ENCODE data around the gene OR8G5.

Gene OR8G5

DNA sequence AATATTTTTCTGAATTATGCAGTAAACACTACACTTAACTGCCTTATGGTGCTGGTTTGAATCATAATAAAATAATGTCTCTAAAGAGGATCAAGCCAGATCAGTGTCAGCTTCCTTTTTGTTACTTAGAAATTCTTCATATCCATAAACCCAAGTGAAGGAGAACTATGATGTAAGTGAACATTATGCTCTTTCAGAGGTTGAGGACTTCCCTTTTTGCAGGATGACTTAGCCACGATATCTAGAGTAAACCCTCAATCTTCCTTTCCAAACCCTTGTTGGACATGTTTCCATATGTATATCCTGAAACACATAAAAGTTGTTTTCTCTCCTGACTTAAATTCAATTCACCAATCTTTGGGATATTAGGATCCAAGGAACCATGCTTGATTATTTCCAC is 38.5 kb downstream of the OR8G5 start:
- DNase-seq, result no peak

DNA sequence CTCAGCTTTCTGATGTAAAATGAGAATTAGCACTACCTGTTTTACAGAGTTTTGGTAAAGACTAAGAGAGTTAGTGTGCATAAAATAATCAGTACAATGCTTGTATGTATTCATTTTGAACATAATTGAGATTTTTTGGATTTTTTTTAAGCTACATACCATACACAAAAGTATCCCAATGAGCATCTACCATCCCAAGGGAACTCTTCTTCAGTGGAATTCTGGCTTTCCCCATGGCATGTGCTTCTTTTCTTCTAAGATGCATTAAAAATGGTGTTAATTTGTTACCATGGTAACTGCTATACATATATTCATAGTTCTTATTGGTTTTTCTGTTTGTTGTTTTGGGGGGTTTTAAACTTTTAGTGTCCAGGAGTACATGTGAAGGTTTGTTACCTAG is 39.8 kb downstream of the OR8G5 start:
- DNase-seq, result no peak

DNA sequence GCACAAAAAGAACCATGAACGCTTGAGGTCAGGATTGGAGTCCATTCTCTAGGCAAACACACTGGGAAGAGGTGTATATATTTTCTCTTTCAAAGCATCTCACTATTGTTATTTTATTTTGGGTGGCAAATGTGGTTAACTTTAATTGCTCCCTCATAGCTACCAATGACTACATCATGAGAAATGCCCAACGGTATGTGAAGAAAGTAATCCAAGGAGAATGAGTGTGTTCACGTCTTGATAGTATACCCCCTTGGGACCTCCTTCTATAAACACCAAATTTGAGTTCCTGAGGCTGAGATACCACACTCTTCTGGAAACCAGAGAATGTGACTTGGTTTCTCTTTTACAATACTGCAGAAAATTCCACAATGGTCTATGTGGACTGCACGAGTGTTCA is 41.7 kb downstream of the OR8G5 start:
- DNase-seq, result no peak

DNA sequence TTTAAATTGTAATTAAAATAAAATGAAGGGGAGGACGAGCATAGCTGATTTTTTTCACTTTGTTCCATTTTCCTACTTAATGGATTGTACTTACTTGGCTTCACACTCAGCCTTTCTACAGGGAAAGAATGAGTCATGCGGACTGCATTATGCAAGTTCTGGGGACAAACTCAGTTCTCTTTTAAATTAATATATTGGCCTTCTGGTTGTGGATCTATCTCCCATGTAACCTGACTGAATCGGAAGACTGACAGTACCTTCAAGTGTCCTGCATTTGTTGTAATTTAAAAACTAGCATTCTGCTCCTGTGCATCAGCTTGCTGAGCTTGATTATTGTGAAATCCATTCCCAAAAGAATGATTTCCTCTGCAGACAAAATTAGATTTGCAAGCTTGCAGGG is 45.4 kb downstream of the OR8G5 start:
- DNase-seq, result no peak

DNA sequence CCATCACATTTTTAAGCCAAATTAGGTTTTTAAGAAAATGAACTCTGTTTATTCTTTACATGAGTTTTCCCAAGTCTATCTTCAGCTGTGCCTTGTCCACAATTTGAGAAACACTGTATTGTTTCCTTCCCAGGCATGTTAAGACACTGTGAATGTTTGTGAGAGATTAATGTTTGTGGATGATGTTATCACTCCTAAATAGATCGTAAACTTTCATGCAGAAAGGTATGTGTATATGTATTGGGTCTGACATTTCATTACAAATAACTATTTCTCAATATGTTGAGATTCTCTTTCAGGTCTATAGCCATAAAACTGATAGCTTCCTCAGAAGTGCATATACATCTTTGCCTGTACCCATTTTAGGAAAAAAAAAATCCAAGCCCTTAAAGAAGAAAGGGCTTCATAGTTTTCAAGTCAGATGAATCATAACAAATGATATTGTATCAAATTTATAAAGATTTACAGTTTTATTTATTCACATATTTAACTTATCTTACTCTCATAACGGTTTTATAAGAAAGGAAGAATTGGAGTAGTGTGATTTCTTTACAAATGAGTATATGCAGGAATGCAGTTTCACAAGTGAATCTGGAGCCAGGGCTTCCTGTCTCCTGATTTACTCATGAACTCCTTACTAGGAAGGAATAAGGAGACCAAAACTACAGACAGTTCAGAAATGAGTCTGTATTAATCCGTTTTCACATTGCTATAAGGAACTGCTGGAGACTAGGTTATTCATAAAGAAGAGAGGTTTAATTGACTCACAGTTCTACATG is 46.4 kb downstream of the OR8G5 start:
- no peak for DNase-seq

DNA sequence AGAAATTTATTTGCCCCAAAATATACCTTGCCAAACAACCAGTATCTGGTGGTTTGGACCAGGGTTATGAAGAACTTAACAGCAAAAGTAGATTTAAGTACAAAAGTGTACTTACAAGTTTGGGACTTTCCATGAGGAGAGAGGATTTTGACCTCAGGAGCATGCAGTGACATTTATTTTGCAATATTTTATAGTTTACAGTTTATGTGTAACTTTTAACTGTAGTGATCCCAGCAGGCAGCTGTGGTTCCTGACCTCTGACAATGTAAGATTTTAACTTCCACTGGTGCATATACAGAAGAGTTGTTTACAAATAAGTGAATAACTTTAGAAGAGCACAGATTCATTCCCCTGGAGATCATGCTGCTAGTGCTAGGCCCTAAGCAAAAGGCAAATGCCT is 50.9 kb downstream of the OR8G5 start:
- no peak for DNase-seq

DNA sequence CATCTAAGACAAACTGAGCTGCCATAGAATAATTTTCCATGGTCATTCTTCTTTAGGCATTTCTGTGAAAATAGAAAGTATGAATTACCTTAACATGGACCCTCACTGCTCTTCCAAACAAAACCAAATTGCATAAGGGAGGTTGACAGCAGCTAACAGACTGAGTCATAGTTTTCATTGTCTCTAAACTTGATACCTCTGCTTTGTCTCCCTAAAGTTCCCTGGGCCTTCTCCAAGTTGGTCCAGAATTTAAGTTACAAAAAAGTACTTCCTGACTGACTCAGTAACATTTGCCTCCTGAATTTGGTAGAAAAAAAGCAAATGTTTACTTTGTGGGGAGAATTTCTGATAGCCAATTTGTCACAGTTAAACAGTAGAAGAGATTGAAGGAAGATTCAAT is 54.5 kb downstream of the OR8G5 start:
- no peak for DNase-seq

DNA sequence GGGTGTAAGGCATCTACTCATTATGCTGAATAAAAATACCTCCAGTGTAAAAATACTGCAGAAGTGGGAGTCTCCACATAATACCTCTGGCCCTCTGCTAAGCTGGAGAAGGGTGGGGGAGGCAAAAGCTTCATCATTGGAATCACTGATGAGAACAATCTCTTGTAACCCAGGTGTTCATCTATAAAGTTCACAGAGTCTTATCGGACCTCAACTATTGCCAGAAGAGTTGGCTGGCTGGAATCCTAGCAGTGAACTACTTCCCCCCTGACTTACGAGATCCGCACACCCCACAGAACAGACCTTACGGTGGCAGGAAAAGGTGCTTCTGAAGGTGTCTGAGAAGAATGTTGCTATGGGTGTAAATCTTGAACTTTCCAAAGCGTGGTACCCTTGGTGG is 55.1 kb downstream of the OR8G5 start:
- DNase-seq, result no peak

DNA sequence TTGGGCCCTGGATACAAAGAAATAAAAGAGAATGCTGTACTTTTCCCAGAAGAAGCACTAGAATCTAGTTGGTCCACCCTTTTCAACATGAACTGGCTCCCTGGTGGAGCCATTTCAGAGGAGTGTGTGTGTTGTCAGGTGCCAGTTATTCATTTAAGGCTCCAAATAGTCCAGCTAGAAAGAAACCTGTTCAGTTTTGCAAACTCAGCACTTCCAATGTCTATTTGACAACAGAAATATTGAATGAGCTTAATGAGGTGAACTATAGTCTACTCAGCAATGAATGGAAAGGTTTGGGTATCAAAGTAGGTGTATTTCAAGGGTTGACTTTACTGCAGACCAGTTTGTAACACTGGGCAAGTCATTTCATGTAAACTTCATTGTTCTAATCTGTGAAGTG is 55.5 kb downstream of the OR8G5 start:
- DNase-seq, result no peak

DNA sequence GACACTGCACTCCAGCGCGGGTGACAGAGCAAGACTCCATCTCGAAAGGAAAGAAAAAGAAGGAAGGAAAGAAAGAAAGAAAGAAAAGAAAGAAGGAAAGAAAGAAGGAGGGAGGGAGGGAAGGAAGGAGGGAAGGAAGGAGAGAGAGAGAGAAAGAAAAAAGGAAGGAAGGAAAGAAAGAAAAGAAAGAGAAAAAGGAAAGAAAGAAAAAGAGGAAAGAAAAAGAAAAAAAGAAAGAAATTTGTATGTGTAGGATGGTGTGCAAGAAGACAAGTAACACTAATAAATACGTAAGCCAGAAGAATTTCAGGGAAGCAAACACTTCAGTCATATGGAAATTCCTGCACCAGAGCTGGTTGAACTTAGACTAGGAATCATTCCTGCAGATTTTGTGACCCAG is 57.0 kb downstream of the OR8G5 start:
- no peak for DNase-seq

DNA sequence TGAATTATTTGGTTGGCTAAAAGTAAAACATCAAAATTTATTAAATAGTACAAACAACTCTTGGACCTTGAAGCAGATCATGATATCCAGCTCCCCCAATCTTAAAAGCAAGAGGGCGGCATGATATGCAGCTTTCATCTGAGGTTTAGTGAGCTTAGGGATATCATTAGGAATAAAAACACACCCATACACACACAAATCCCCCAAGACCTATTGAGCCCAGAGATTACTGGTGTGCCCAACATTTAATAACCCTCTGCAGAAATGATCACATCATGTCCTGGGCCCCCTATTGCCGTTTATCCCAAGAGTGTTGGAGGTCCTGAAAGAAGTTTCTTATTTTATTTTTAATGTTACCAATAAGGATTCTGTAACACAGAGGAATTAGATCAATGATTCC is 57.7 kb downstream of the OR8G5 start, which contains the start of gene OR8D1:
OR8D1 (minus strand) TSS at position 101 of the 400 bp plus-strand sequence. CDS start 3,183 bp downstream, outside the sequence.
- no peak for DNase-seq

DNA sequence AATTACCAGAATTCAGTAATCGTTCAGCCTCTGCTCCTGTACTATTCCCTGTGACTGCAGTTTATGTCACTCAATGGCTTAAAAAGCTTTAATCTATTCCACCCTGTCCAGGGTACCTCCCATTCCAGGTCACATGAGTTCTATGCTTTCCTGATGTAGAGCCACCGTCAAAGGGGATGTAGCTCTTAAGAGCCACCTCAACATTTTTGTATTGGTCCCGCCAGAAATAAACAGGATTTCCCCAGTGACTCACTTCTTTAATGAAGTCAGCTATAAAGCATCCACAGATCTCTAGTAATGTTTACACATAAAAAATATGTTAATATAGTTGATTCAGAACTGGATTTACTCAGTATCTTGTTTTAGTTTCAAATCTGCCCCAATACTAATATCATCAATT is 58.9 kb downstream of the OR8G5 start:
- no peak for DNase-seq
